ENCODE measurements around the gene PLA2G5. TPM values are rescaled to one million over a fixed set of nuclear protein-coding genes. Genes with fewer than 3 reads are reported as not detected.

Gene PLA2G5
- total RNA-seq, 1 experiment from 2014 or later = not detected

DNA sequence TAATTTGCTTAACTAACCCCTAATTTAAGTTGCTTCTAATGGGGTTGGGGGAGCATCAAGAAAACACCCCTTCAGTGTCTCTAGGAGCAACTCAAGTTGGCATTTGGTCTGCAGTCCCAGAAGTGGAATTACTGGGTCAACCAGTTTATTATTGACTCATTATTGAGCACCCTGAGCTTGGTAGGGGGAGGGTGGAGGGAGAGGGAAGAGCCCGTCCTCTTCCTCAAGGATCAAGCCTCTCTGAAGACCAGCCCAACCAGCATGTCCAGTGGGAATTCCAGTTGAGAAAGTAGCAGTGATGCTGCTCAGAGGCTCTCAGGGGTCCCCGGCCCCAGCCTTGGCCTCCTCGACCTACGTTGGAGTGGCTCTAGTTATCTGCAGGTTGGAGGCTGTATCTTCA, 67.1 kb downstream of the PLA2G5 start:
- ChIA-PET POLR2A (no interaction called here), CTCF (no interaction called here)
- no peaks in the 10 kb centered on the region for H3K36me3 ChIP-seq (ENCODE audit: control insufficient read depth, insufficient read depth, low read length)
- Mint-ChIP-seq H3K36me3 (ENCODE audit: insufficient read depth, unreplicated experiment) (no peaks in the 10 kb centered on the region), H3K4me1 (ENCODE audit: low read depth, unreplicated experiment) (no peaks in the 10 kb centered on the region), H3K27ac (ENCODE audit: unreplicated experiment) (no peak overlapping the region), H3K9me3 (ENCODE audit: unreplicated experiment) (no peaks in the 10 kb centered on the region), H3K27me3 (ENCODE audit: insufficient read depth, unreplicated experiment) (no peaks in the 10 kb centered on the region), H3K4me3 (ENCODE audit: unreplicated experiment) (no peak overlapping the region)
- no peaks in the 10 kb centered on the region for H3K27me3 ChIP-seq (replicated peaks; ENCODE audit: control insufficient read depth, insufficient read depth, low read length)
- no peak overlapping the region for H3K4me3 ChIP-seq (ENCODE audit: low read depth, low read length)
- no peaks in the 10 kb centered on the region for H3K9me3 ChIP-seq
- intact Hi-C loops (cut with micrococcal nuclease; ENCODE audit: unreplicated experiment) = no loop called here
- no TSS peak for BruUV-seq (replicated peaks)
- no peak for DNase-seq
- TF ChIP-seq CTCF (IDR thresholded peaks at IDR 0.05; ENCODE audit: insufficient read depth in 1 of 2, low read depth in 1 of 2, low read length in 1 of 2, severe bottlenecking in 1 of 2, unreplicated experiment in 1 of 2) = no peak
- no peaks in the 10 kb centered on the region for H3K4me1 ChIP-seq

DNA sequence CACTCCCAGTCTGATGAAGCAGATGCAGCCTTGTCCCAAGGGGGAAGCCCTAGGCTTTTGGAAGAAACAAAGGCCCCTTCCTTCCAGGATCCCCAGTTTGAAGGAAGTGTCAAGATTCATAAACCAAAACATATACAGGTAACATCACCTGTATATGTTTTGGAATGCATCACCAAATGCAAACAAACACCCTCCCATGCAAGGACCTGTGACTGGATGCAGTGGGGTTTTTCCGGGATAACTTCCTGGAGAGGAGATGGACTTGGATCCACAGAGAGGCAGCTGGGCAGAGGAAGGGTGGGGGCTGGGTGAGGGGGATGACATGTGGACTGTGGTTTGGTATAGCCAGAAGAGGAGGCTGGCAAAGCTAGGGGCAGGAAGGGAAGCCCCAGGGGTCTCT, 67.6 kb downstream of the PLA2G5 start:
- intact Hi-C loops (cut with micrococcal nuclease; ENCODE audit: unreplicated experiment) = no loop called here
- Histone ChIP-seq H3K27me3 (replicated peaks; ENCODE audit: control insufficient read depth, insufficient read depth, low read length) (no peaks in the 10 kb centered on the region), H3K4me1 (no peaks in the 10 kb centered on the region), H3K36me3 (ENCODE audit: control insufficient read depth, insufficient read depth, low read length) (no peaks in the 10 kb centered on the region), H3K4me3 (ENCODE audit: low read depth, low read length) (no peak overlapping the region), H3K9me3 (no peaks in the 10 kb centered on the region)
- no peaks in the 10 kb centered on the region for H3K4me1 Mint-ChIP-seq (ENCODE audit: low read depth, unreplicated experiment)
- no TSS peak for BruUV-seq (replicated peaks)
- ChIA-PET CTCF (no interaction called here), POLR2A (no interaction called here)
- DNase-seq = no peak
- no peak overlapping the region for H3K27ac Mint-ChIP-seq (ENCODE audit: unreplicated experiment)
- no peaks in the 10 kb centered on the region for H3K9me3 Mint-ChIP-seq (ENCODE audit: unreplicated experiment)
- no peak overlapping the region for H3K4me3 Mint-ChIP-seq (ENCODE audit: unreplicated experiment)
- no peaks in the 10 kb centered on the region for H3K27me3 Mint-ChIP-seq (ENCODE audit: insufficient read depth, unreplicated experiment)
- no peak for TF ChIP-seq CTCF (IDR thresholded peaks at IDR 0.05; ENCODE audit: insufficient read depth in 1 of 2, low read depth in 1 of 2, low read length in 1 of 2, severe bottlenecking in 1 of 2, unreplicated experiment in 1 of 2)
- no peaks in the 10 kb centered on the region for H3K36me3 Mint-ChIP-seq (ENCODE audit: insufficient read depth, unreplicated experiment)

DNA sequence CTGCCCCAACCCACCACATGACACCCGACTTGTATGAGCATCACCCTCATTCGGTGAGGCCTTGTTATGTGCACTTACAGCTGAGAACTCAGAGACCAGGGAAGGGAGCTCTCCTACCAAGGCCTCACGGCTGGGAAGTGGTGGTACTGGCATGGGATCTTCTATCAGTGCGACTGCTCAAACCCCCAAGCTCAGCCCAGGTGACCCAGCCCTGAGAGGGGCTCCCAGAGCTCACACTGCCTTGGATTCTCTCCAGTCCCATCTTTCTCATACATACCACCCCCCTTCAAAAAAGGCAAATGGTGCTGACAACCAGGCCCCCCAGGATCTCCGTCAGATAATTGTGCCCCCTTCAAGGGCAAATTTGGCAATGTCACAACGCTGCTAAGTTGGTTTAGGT, 68.4 kb downstream of the PLA2G5 start:
- H3K4me1 Mint-ChIP-seq (ENCODE audit: low read depth, unreplicated experiment) = no peaks in the 10 kb centered on the region
- no peak overlapping the region for H3K27ac Mint-ChIP-seq (ENCODE audit: unreplicated experiment)
- H3K36me3 ChIP-seq (ENCODE audit: control insufficient read depth, insufficient read depth, low read length) = no peaks in the 10 kb centered on the region
- intact Hi-C loops (cut with micrococcal nuclease; ENCODE audit: unreplicated experiment) = no loop called here
- H3K4me3 ChIP-seq (ENCODE audit: low read depth, low read length) = no peak overlapping the region
- no peak for DNase-seq
- no TSS peak for BruUV-seq (replicated peaks)
- no peaks in the 10 kb centered on the region for H3K36me3 Mint-ChIP-seq (ENCODE audit: insufficient read depth, unreplicated experiment)
- no peaks in the 10 kb centered on the region for H3K4me1 ChIP-seq
- H3K9me3 Mint-ChIP-seq (ENCODE audit: unreplicated experiment) = no peaks in the 10 kb centered on the region
- H3K27me3 Mint-ChIP-seq (ENCODE audit: insufficient read depth, unreplicated experiment) = no peaks in the 10 kb centered on the region
- H3K4me3 Mint-ChIP-seq (ENCODE audit: unreplicated experiment) = no peak overlapping the region
- ChIA-PET POLR2A (no interaction called here), CTCF (no interaction called here)
- no peak for TF ChIP-seq CTCF (IDR thresholded peaks at IDR 0.05; ENCODE audit: insufficient read depth in 1 of 2, low read depth in 1 of 2, low read length in 1 of 2, severe bottlenecking in 1 of 2, unreplicated experiment in 1 of 2)
- no peaks in the 10 kb centered on the region for H3K9me3 ChIP-seq
- H3K27me3 ChIP-seq (replicated peaks; ENCODE audit: control insufficient read depth, insufficient read depth, low read length) = no peaks in the 10 kb centered on the region

Data from Caco-2 (cell line).